Gastrocnemius medialis (tissue), 4 donors: Measurements from ENCODE around the gene DDX51. TPM values are rescaled to one million over a fixed set of nuclear protein-coding genes. Genes with fewer than 3 reads are reported as not detected.

Experiments used
- ATAC-seq, 2 donors: fragments of 150-250 bp; one replicate each; pipeline ENCODE4 v1.9.1; 2016
- DNase-seq, 2 donors: peaks; one replicate each; pipeline ENCODE4 v3.0.0-alpha.2; 2019
- H3K27ac ChIP-seq, 4 donors: fragments of 200-600 bp; sonication (generic); 1 replicate in 1 of 4; 2 replicates in 3 of 4; pipeline ENCODE4 v1.5.1; 2016 to 2018; ENCODE audit warnings: mild to moderate bottlenecking in 2 of 4, moderate library complexity in 1 of 4
- H3K27me3 ChIP-seq, 3 donors: fragments of 200-600 bp; sonication (generic) in 2 of 3; 1 replicate in 1 of 3; 2 replicates in 2 of 3; pipeline versions ENCODE4 v1.5.1 to v1.6.0; 2016 to 2019; ENCODE audit warnings: mild to moderate bottlenecking in 1 of 3, moderate library complexity in 1 of 3
- H3K36me3 ChIP-seq, 2 donors: fragments of 200-600 bp; sonication (generic) in 1 of 2; one replicate each; pipeline ENCODE4 v1.5.1; 2017 to 2018
- H3K4me1 ChIP-seq, 2 donors: fragments of 200-600 bp; sonication (generic) in 1 of 2; one replicate each; pipeline ENCODE4 v1.5.1; 2016 to 2017; ENCODE audit warnings: mild to moderate bottlenecking in 2 of 2
- H3K4me3 ChIP-seq, 4 donors: fragments of 200-600 bp; sonication (generic) in 3 of 4; 1 replicate in 1 of 4; 2 replicates in 3 of 4; pipeline ENCODE4 v1.5.1; 2016 to 2019; ENCODE audit warnings: mild to moderate bottlenecking in 2 of 4
- H3K9me3 ChIP-seq, 3 donors: fragments of 200-600 bp; sonication (generic) in 2 of 3; 1 replicate in 1 of 3; 2 replicates in 2 of 3; pipeline ENCODE4 v1.5.1; 2016 to 2019
- CTCF ChIP-seq, 5 experiments: fragments of 450-650 bp in 3 of 5; fragments of 200-600 bp in 2 of 5; sonication (generic) in 2 of 5; IDR thresholded peaks in 4 of 5; conservative IDR thresholded peaks in 1 of 5; 1 replicate in 4 of 5; 2 replicates in 1 of 5; pipeline ENCODE4 v1.5.1; 2016 to 2019; ENCODE audit warnings: antibody characterized with exemption in 5 of 5, mild to moderate bottlenecking in 3 of 5, moderate library complexity in 3 of 5
- POLR2A ChIP-seq, 2 donors: fragments of 450-650 bp; IDR thresholded peaks; one replicate each; pipeline ENCODE4 v1.6.1; 2017; ENCODE audit warnings: antibody characterized with exemption in 2 of 2, mild to moderate bottlenecking in 2 of 2, moderate library complexity in 2 of 2
- in situ Hi-C, 4 donors: fragments of 200-750 bp; cut with MboI; loops; one replicate each; pipeline versions ENCODE4 v1.15.0 to v1.8.0; 2017; ENCODE audit warnings: low sequenced_read_pairs in 4 of 4
- intact Hi-C: fragments of 100-400 bp; cut with DNase I; formaldehyde crosslinking; loops from one replicate; pipeline ENCODE4 v1.15.1; 2023; ENCODE audit warnings: low total_unique reads
- total RNA-seq, 4 donors: library from RNA; depleted of rRNA; stranded (reverse); fragments of >200 nt; gene quantifications; one replicate each; pipeline versions ENCODE4 v1.1.0 to v1.2.3, GENCODE V29; 2016

DDX51 gene
- total RNA-seq, 4 donors from 2014 or later: 5.8 to 7.8 (median 6.5) TPM

DNA sequence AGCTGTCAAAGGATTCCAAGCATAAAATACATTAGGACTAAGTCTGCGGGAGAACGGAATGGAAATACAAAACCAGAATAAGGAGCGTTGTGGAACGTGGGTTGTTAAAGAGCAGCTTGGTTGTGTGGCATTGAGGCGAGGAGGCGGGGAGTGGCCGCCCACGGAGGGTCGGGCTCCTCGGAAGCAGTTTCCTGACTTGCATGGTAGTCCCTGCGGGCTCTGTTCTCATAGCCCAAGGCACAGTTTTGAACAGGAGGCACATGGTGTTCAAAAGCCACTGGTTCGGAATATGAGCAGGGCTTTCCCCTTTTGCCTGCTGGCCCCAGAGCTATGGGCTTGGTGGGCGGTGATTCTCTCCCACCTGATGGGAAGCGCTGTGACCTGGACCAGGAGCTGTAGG is 12.2 kb downstream of the DDX51 start:
- ATAC-seq: no peak
- in situ Hi-C loops: no loop called here
- no peaks in the 10 kb centered on the region for H3K4me1 ChIP-seq

DNA sequence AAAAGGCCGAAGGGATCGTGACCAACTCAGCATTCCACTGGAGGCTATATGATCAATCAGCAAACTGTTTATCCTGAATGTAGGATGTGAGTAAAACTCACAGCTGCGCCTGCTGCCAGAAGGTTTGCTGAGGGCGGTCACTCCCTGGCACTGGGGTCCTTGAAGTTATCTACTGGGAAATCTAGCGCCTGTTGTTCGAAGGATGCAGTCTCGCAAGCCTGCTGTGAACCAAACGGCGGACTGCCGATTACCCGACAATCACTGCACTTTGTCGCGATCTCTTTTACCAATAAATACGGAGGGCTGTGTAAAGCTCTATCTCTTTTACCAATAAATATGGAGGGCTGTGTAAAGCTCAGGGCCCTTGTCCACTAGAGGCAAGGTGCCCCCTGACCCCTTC is 12.9 kb downstream of the DDX51 start:
- H3K4me3 ChIP-seq: no peak overlapping the region
- in situ Hi-C loops (no loop called here), intact Hi-C loops (no loop called here)
- H3K4me1 ChIP-seq: no peaks in the 10 kb centered on the region
- TF ChIP-seq POLR2A (IDR thresholded peaks at IDR 0.05) (no peak), CTCF (IDR thresholded peaks at IDR 0.05 in 4 of 5, conservative IDR thresholded peaks at IDR 0.05 in 1 of 5) (no peak)
- no peak for DNase-seq
- no peak overlapping the region for H3K27ac ChIP-seq
- no peaks in the 10 kb centered on the region for H3K27me3 ChIP-seq
- H3K36me3 ChIP-seq: peaks cover 0 to 30% of the 10 kb centered on the region in 2 donors
- H3K9me3 ChIP-seq: no peaks in the 10 kb centered on the region
- ATAC-seq: no peak

More for the DNA sequence above, 12.2 kb downstream of the DDX51 start:
- no peak for DNase-seq
- intact Hi-C loops: no loop called here
- no peaks in the 10 kb centered on the region for H3K9me3 ChIP-seq
- H3K4me3 ChIP-seq: no peak overlapping the region
- no peak for TF ChIP-seq CTCF (IDR thresholded peaks at IDR 0.05 in 4 of 5, conservative IDR thresholded peaks at IDR 0.05 in 1 of 5)
- TF ChIP-seq POLR2A (IDR thresholded peaks at IDR 0.05): no peak
- no peak overlapping the region for H3K27ac ChIP-seq
- H3K36me3 ChIP-seq: peaks cover 0 to 23% of the 10 kb centered on the region in 2 donors
- H3K27me3 ChIP-seq: no peaks in the 10 kb centered on the region

- H3K27ac ChIP-seq: no peak overlapping the region
- H3K27me3 ChIP-seq: no peaks in the 10 kb centered on the region
- ATAC-seq (no peak), DNase-seq (no peak)
- TF ChIP-seq POLR2A (IDR thresholded peaks at IDR 0.05) (no peak), CTCF (IDR thresholded peaks at IDR 0.05 in 4 of 5, conservative IDR thresholded peaks at IDR 0.05 in 1 of 5) (no peak)
- H3K4me3 ChIP-seq: no peak overlapping the region
- in situ Hi-C loops: no loop called here
- no peaks in the 10 kb centered on the region for H3K9me3 ChIP-seq
- H3K36me3 ChIP-seq: peaks cover 0 to 35% of the 10 kb centered on the region in 2 donors
- H3K4me1 ChIP-seq: no peaks in the 10 kb centered on the region
- intact Hi-C loops: no loop called here
Measured at GRCh38 chr12:132130690-132131089, 13.4 kb downstream of the DDX51 start.

- in situ Hi-C loops (no loop called here), intact Hi-C loops (no loop called here)
- no peaks in the 10 kb centered on the region for H3K27me3 ChIP-seq
- ATAC-seq (no peak), DNase-seq (no peak)
- no peak overlapping the region for H3K4me3 ChIP-seq
- H3K9me3 ChIP-seq: no peaks in the 10 kb centered on the region
- H3K36me3 ChIP-seq: peaks cover 0 to 51% of the 10 kb centered on the region in 2 donors
- TF ChIP-seq POLR2A (IDR thresholded peaks at IDR 0.05) (no peak), CTCF (IDR thresholded peaks at IDR 0.05 in 4 of 5, conservative IDR thresholded peaks at IDR 0.05 in 1 of 5) (no peak)
- no peak overlapping the region for H3K27ac ChIP-seq
- no peaks in the 10 kb centered on the region for H3K4me1 ChIP-seq
Measured at GRCh38 chr12:132129007-132129406, 15.1 kb downstream of the DDX51 start.

GRCh38 chr12:132127041-132127440 is 17.1 kb downstream of the DDX51 start:
- DNase-seq (no peak), ATAC-seq (no peak)
- intact Hi-C loops (no loop called here), in situ Hi-C loops (no loop called here)
- H3K36me3 ChIP-seq: peaks cover 0 to 61% of the 10 kb centered on the region in 2 donors
- H3K27ac ChIP-seq: no peak overlapping the region
- no peaks in the 10 kb centered on the region for H3K27me3 ChIP-seq
- no peak overlapping the region for H3K4me3 ChIP-seq
- no peak for TF ChIP-seq POLR2A (IDR thresholded peaks at IDR 0.05)
- no peak for TF ChIP-seq CTCF (IDR thresholded peaks at IDR 0.05 in 4 of 5, conservative IDR thresholded peaks at IDR 0.05 in 1 of 5)
- H3K9me3 ChIP-seq: no peaks in the 10 kb centered on the region
- H3K4me1 ChIP-seq: no peaks in the 10 kb centered on the region
